ENCODE measurements around the gene UBE2F. TPM values are rescaled to one million over a fixed set of nuclear protein-coding genes. Genes with fewer than 3 reads are reported as not detected.
"Not testable (repeated sequence)": the region's sequence is repeated elsewhere in the genome, so short reads cannot be mapped to it uniquely, and the experiment has no call there.

The UBE2F gene
- total RNA-seq, 1 donor from 2014 or later, result 51.4 TPM

DNA sequence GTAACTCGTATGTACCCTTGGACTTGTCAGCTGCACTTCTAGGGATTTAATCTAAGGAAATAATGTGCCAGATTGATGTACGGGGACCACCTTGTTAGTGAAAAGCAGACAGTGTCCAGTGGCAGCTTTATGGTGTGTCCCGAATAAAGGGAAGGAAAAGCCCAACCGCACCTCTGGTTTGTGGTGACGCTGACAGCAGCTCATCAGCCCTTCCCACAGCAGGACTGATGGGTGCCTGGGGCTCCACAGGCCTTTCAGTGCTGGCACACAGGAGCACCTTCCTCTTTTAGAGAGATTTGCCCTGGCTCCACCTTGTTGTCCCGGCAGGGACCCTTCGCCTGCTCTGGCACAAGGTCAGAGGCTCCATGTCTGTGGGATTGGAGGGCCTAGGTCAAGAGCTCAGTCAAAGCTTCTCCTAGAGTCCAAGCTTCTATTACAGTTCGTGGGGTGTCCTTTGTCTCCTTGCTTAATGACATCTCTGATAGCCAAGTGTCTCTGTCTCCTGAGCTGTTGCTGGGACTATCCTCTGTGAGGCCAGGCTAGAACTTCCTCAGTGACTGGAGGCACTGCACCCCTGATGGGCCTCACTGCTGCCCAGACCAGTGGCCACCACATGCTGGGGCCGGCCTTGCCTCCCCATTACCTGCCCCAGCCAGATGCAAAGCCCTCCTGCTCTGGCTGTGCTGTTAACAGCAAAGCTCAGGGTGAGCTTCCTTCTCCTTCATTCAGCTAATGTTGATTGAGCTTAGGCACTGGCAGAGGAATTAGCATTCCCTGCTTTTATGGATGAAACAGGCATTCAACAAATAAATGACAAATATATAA is 61.0 kb downstream of the UBE2F start:
- Histone ChIP-seq H3K9me3 (no peaks in the 10 kb centered on the region), H3K27ac (no peak overlapping the region), H3K36me3 (peaks cover 69% of the 10 kb centered on the region), H3K27me3 (no peaks in the 10 kb centered on the region), H3K4me1 (no peaks in the 10 kb centered on the region), H3K4me3 (no peak overlapping the region)
- DNase-seq (no peak), ATAC-seq (peak; percentile 30)
- TF ChIP-seq, protein P1, sequence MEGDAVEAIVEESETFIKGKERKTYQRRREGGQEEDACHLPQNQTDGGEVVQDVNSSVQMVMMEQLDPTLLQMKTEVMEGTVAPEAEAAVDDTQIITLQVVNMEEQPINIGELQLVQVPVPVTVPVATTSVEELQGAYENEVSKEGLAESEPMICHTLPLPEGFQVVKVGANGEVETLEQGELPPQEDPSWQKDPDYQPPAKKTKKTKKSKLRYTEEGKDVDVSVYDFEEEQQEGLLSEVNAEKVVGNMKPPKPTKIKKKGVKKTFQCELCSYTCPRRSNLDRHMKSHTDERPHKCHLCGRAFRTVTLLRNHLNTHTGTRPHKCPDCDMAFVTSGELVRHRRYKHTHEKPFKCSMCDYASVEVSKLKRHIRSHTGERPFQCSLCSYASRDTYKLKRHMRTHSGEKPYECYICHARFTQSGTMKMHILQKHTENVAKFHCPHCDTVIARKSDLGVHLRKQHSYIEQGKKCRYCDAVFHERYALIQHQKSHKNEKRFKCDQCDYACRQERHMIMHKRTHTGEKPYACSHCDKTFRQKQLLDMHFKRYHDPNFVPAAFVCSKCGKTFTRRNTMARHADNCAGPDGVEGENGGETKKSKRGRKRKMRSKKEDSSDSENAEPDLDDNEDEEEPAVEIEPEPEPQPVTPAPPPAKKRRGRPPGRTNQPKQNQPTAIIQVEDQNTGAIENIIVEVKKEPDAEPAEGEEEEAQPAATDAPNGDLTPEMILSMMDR (IDR thresholded peaks at IDR 0.05), result no peak
- intact Hi-C loops (cut with DNase I), result no loop called here

GRCh38 chr2:238029853-238030252 is 63.0 kb downstream of the UBE2F start:
- ATAC-seq, result no peak
- H3K27me3 ChIP-seq, result no peaks in the 10 kb centered on the region
- H3K4me3 ChIP-seq, result no peak overlapping the region
- TF ChIP-seq, protein P1 (IDR thresholded peaks at IDR 0.05), result no peak
- DNase-seq, result no peak
- H3K36me3 ChIP-seq, result peaks cover 70% of the 10 kb centered on the region
- no peak overlapping the region for H3K27ac ChIP-seq
- H3K9me3 ChIP-seq, result no peaks in the 10 kb centered on the region
- intact Hi-C loops (cut with DNase I), result no loop called here
- H3K4me1 ChIP-seq, result no peaks in the 10 kb centered on the region

GRCh38 chr2:238030422-238031155 is 63.8 kb downstream of the UBE2F start:
- intact Hi-C loops (cut with DNase I), result no loop called here
- Histone ChIP-seq H3K4me1 (no peaks in the 10 kb centered on the region), H3K27me3 (no peaks in the 10 kb centered on the region), H3K4me3 (no peak overlapping the region), H3K27ac (no peak overlapping the region), H3K9me3 (no peaks in the 10 kb centered on the region), H3K36me3 (peaks cover 66% of the 10 kb centered on the region)
- DNase-seq (no peak), ATAC-seq (no peak)
- TF ChIP-seq, protein P1 (IDR thresholded peaks at IDR 0.05), result no peak

- DNase-seq (no peak), ATAC-seq (no peak)
- TF ChIP-seq, protein P1 (IDR thresholded peaks at IDR 0.05), result no peak
- Histone ChIP-seq H3K36me3 (peaks cover 68% of the 10 kb centered on the region), H3K27ac (no peak overlapping the region), H3K27me3 (no peaks in the 10 kb centered on the region), H3K4me3 (no peak overlapping the region), H3K9me3 (no peaks in the 10 kb centered on the region), H3K4me1 (no peaks in the 10 kb centered on the region)
- intact Hi-C loops (cut with DNase I), result no loop called here
Observed at GRCh38 chr2:238031751-238032150, 64.9 kb downstream of the UBE2F start.

DNA sequence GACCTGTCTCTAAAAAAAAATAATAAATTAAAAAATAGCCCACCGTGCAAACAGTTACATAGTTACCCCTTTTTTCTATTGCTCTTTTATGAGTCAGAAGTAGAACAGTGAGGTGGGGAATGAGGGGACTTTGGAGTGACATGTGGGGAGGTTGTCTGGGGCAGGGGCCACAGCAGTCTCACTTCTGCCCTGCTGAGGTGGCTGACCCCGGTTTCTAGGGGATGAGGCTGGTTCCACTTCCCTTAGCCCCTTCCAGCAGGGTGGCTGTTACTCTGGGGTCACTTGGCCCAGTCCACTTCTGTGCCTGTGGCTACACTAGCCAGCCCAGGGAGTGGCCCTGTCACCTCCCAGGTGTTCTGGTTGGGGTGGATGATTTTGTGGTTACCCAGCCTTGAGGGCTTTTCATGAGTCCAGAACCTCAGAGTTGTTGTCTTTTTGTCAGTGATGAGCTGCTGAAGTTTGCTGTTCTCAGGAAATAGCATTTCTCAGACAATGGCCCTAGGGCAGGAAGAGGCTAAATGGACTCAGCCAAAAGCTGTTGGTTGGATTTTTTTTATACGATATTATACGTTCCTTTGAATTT is 66.0 kb downstream of the UBE2F start:
- intact Hi-C loops (cut with DNase I), result no loop called here
- TF ChIP-seq, protein P1 (IDR thresholded peaks at IDR 0.05), result no peak
- H3K27ac ChIP-seq, result no peak overlapping the region
- H3K36me3 ChIP-seq, result peaks cover 69% of the 10 kb centered on the region
- no peaks in the 10 kb centered on the region for H3K27me3 ChIP-seq
- ATAC-seq (no peak), DNase-seq (no peak)
- H3K4me3 ChIP-seq, result no peak overlapping the region
- H3K4me1 ChIP-seq, result no peaks in the 10 kb centered on the region
- H3K9me3 ChIP-seq, result no peaks in the 10 kb centered on the region

- H3K27ac ChIP-seq; H3K27me3 ChIP-seq; H3K4me3 ChIP-seq; ATAC-seq; H3K9me3 ChIP-seq; H3K4me1 ChIP-seq; DNase-seq; intact Hi-C loops (cut with DNase I): not testable (repeated sequence)
- H3K36me3 ChIP-seq, result peaks cover 72% of the 10 kb centered on the region
Observed at GRCh38 chr2:238033991-238034390, 67.2 kb downstream of the UBE2F start.

All from upper lobe of right lung (tissue), 1 donor.